ENCODE measurements around the gene ABHD2. TPM values are rescaled to one million over a fixed set of nuclear protein-coding genes. Genes with fewer than 3 reads are reported as not detected.

Gene ABHD2
- total RNA-seq, 2 donors from 2014 or later: 50.8 to 136 TPM

GRCh38 chr15:89211678-89212170 is 123.5 kb downstream of the ABHD2 start:
- intact Hi-C loops (cut with DNase I): no loop called here
- Histone ChIP-seq H3K36me3 (replicated peaks in 1 of 2; ENCODE audit: insufficient read depth in 1 of 2, low read depth in 2 of 2) (no peaks in the 10 kb centered on the region), H3K27ac (no peak overlapping the region), H3K4me3 (no peak overlapping the region), H3K27me3 (no peaks in the 10 kb centered on the region), H3K4me1 (peaks cover 9% of the 10 kb centered on the region), H3K9me3 (no peaks in the 10 kb centered on the region)
- WGBS, 2 donors: 77% methylated on average over 5 of the region's 5 CpGs
- DNase-seq (no peak), ATAC-seq (no peak)
- no peak for TF ChIP-seq CTCF (IDR thresholded peaks at IDR 0.05)
- no peak for TF ChIP-seq POLR2A (IDR thresholded peaks at IDR 0.05)

GRCh38 chr15:89215627-89216026 is 127.4 kb downstream of the ABHD2 start:
- Histone ChIP-seq H3K9me3 (no peaks in the 10 kb centered on the region), H3K27me3 (no peaks in the 10 kb centered on the region), H3K27ac (no peak overlapping the region), H3K36me3 (replicated peaks in 1 of 2; ENCODE audit: insufficient read depth in 1 of 2, low read depth in 2 of 2) (no peaks in the 10 kb centered on the region), H3K4me1 (no peaks in the 10 kb centered on the region), H3K4me3 (no peak overlapping the region)
- WGBS, 2 donors: 69 to 72% methylated on average over 2 of the region's 2 CpGs
- no peak for ATAC-seq
- intact Hi-C loops (cut with DNase I): no loop called here
- TF ChIP-seq CTCF (IDR thresholded peaks at IDR 0.05) (no peak), POLR2A (IDR thresholded peaks at IDR 0.05) (no peak)
- no peak for DNase-seq

GRCh38 chr15:89217031-89217430 is 128.8 kb downstream of the ABHD2 start:
- H3K36me3 ChIP-seq (replicated peaks in 1 of 2; ENCODE audit: insufficient read depth in 1 of 2, low read depth in 2 of 2): no peaks in the 10 kb centered on the region
- no peak overlapping the region for H3K27ac ChIP-seq
- TF ChIP-seq CTCF (IDR thresholded peaks at IDR 0.05) (no peak), POLR2A (IDR thresholded peaks at IDR 0.05) (no peak)
- intact Hi-C loops (cut with DNase I): no loop called here
- no peaks in the 10 kb centered on the region for H3K9me3 ChIP-seq
- H3K4me1 ChIP-seq: no peaks in the 10 kb centered on the region
- DNase-seq (no peak), ATAC-seq (no peak)
- no peaks in the 10 kb centered on the region for H3K27me3 ChIP-seq
- H3K4me3 ChIP-seq: no peak overlapping the region
- WGBS, 2 donors: 91% methylated on average over 19 to 20 of the region's 20 CpGs

GRCh38 chr15:89217686-89218376 is 129.6 kb downstream of the ABHD2 start:
- H3K27me3 ChIP-seq: no peaks in the 10 kb centered on the region
- no peaks in the 10 kb centered on the region for H3K4me1 ChIP-seq
- no peak overlapping the region for H3K4me3 ChIP-seq
- 73 to 80% methylated on average over 6 of the region's 6 CpGs for WGBS, 2 donors
- no peak overlapping the region for H3K27ac ChIP-seq
- intact Hi-C loops (cut with DNase I): no loop called here
- H3K36me3 ChIP-seq (replicated peaks in 1 of 2; ENCODE audit: insufficient read depth in 1 of 2, low read depth in 2 of 2): no peaks in the 10 kb centered on the region
- ATAC-seq: no peak
- TF ChIP-seq POLR2A (IDR thresholded peaks at IDR 0.05) (no peak), CTCF (IDR thresholded peaks at IDR 0.05) (no peak)
- no peak for DNase-seq
- no peaks in the 10 kb centered on the region for H3K9me3 ChIP-seq

GRCh38 chr15:89218531-89218930 is 130.3 kb downstream of the ABHD2 start:
- no peak overlapping the region for H3K4me3 ChIP-seq
- H3K9me3 ChIP-seq: no peaks in the 10 kb centered on the region
- ATAC-seq (no peak), DNase-seq (no peak)
- intact Hi-C loops (cut with DNase I): no loop called here
- TF ChIP-seq POLR2A (IDR thresholded peaks at IDR 0.05) (no peak), CTCF (IDR thresholded peaks at IDR 0.05) (no peak)
- 78 to 89% methylated on average over 4 to 8 of the region's 8 CpGs for WGBS, 2 donors
- no peaks in the 10 kb centered on the region for H3K36me3 ChIP-seq (replicated peaks in 1 of 2; ENCODE audit: insufficient read depth in 1 of 2, low read depth in 2 of 2)
- H3K27me3 ChIP-seq: no peaks in the 10 kb centered on the region
- H3K4me1 ChIP-seq: no peaks in the 10 kb centered on the region
- no peak overlapping the region for H3K27ac ChIP-seq
